K562 (cell line): ENCODE measurements around the gene MTCL3.

Experiments
- ATAC-seq: fragments of 200-7000 bp; cut with Tn5 transposase; 3 replicates; pipeline ENCODE4 v1.9.1; 2020; ENCODE audit warnings: moderate library complexity
- BruUV-seq: library from RNA; stranded (reverse); fragments of 400-500 nt; replicated peaks from 2 replicates; lab custom pipeline; 2021; lab: Mats Ljungman, UMichigan
- CTCF ChIA-PET: fragments of 300-600 bp; formaldehyde crosslinking; extraction: SDS; loops from one replicate; lab custom pipeline; 2021; ENCODE audit warnings: low intra/inter-chr PET ratio; lab: Yijun Ruan, JAX
- POLR2A ChIA-PET: fragments of 300-600, 350-650 bp; sonication (Branson Sonifier 250); formaldehyde crosslinking; extraction: SDS; loops from one replicate; lab custom pipeline; 2021; ENCODE audit warnings: antibody characterized with exemption, inconsistent platforms; lab: Yijun Ruan, JAX
- DNase-seq, 4 experiments: peaks; one replicate each; pipeline versions ENCODE4 v3.0.0 to v3.0.0-alpha.2; 2011 to 2018; ENCODE audit warnings: low spot score in 3 of 4, mixed read lengths in 3 of 4; ENCODE audit errors: extremely low read depth in 1 of 4
- FAIRE-seq: peaks from 2 replicates; lab custom pipeline; 2011; peaks lifted over from hg19 to GRCh38; lab: Jason Lieb, UNC
- H2AFZ ChIP-seq: 2 replicates; pipeline ENCODE4 v1.6.0; 2011; ENCODE audit warnings: low read depth, low read length, control low read depth, inconsistent platforms
- H3K27ac ChIP-seq: fragments of 200-600 bp; 3 replicates; pipeline ENCODE4 v1.8.0; 2011; ENCODE audit warnings: low read depth, mild to moderate bottlenecking, control low read depth, inconsistent platforms, low read length, moderate library complexity, mixed read lengths; ENCODE audit errors: extremely low read depth
- H3K27me3 ChIP-seq, 2 experiments: fragments of 300-600 bp in 1 of 2; 2 replicates in 1 of 2; 3 replicates in 1 of 2; pipeline versions ENCODE4 v1.6.0 to v1.8.0; 2011; ENCODE audit warnings: inconsistent platforms in 2 of 2, low read length in 2 of 2, mild to moderate bottlenecking in 1 of 2, mixed read lengths in 1 of 2, moderate library complexity in 1 of 2; ENCODE audit not compliant: control insufficient read depth in 2 of 2, insufficient read depth in 2 of 2
- H3K36me3 ChIP-seq: fragments of 300-600 bp; 3 replicates; pipeline ENCODE4 v1.8.0; 2011; ENCODE audit warnings: mild to moderate bottlenecking, low read length, inconsistent platforms; ENCODE audit not compliant: control insufficient read depth, insufficient read depth
- H3K4me1 ChIP-seq, 2 experiments: fragments of 200-600 bp in 1 of 2; replicated peaks in 1 of 2; 2 replicates in 1 of 2; 3 replicates in 1 of 2; pipeline versions ENCODE4 v1.5.1 to v1.8.0; 2011; ENCODE audit warnings: inconsistent platforms in 2 of 2, low read length in 2 of 2, mild to moderate bottlenecking in 1 of 2, mixed read lengths in 1 of 2, moderate library complexity in 1 of 2; ENCODE audit not compliant: control insufficient read depth in 2 of 2, insufficient read depth in 2 of 2
- H3K4me2 ChIP-seq: 2 replicates; pipeline ENCODE4 v1.6.1; 2011; ENCODE audit warnings: low read length, control low read depth, inconsistent platforms, mixed read lengths; ENCODE audit not compliant: insufficient read depth
- H3K4me3 ChIP-seq: fragments of 200-600 bp; sonication (generic), shearing (Covaris generic); 2 replicates; pipeline ENCODE4 v1.5.1; 2016; ENCODE audit warnings: control low read depth, inconsistent platforms
- H3K79me2 ChIP-seq: fragments of 200-600 bp; 3 replicates; pipeline ENCODE4 v1.8.0; 2011; ENCODE audit warnings: low read length, inconsistent platforms; ENCODE audit not compliant: control insufficient read depth, insufficient read depth
- H3K9ac ChIP-seq, 2 experiments: 2 replicates each; pipeline versions ENCODE4 v1.6.0 to v1.6.1; 2011; ENCODE audit warnings: low read depth in 2 of 2, low read length in 2 of 2, control low read depth in 1 of 2, inconsistent platforms in 1 of 2, mild to moderate bottlenecking in 1 of 2, mixed read lengths in 1 of 2; ENCODE audit not compliant: insufficient read depth in 1 of 2
- H3K9me1 ChIP-seq: one replicate; pipeline ENCODE4 v1.6.0; 2011; ENCODE audit warnings: inconsistent platforms, mild to moderate bottlenecking, low read length, moderate library complexity; ENCODE audit not compliant: control insufficient read depth, insufficient read depth
- H3K9me3 ChIP-seq: replicated peaks from 2 replicates; pipeline ENCODE4 v1.5.1; 2011; ENCODE audit warnings: low read depth, low read length, inconsistent platforms; ENCODE audit not compliant: control insufficient read depth, insufficient read depth
- H4K20me1 ChIP-seq: replicated peaks from 2 replicates; pipeline ENCODE4 v1.6.1; 2011; ENCODE audit warnings: low read length, inconsistent platforms, mixed read lengths; ENCODE audit not compliant: control insufficient read depth, insufficient read depth
- CEBPB ChIP-seq: fragments of 450-650 bp; IDR thresholded peaks from 2 replicates; pipeline ENCODE4 v1.6.1; 2016; ENCODE audit warnings: missing genetic modification characterization, missing compliant biosample characterization
- ETS1 ChIP-seq: conservative IDR thresholded peaks from 2 replicates; pipeline ENCODE4 v1.6.1; 2011; ENCODE audit warnings: low read depth, mild to moderate bottlenecking, low read length; ENCODE audit not compliant: control insufficient read depth
- HDAC8 ChIP-seq: fragments of 450-650 bp; IDR thresholded peaks from 2 replicates; pipeline ENCODE4 v1.6.1; 2016; ENCODE audit warnings: mild to moderate bottlenecking, missing genetic modification characterization, moderate library complexity, missing compliant biosample characterization
- KAT8 ChIP-seq: fragments of 450-650 bp; IDR thresholded peaks from 2 replicates; pipeline ENCODE4 v1.6.1; 2016; ENCODE audit warnings: low read depth, mild to moderate bottlenecking
- NFIC ChIP-seq: fragments of 450-650 bp; IDR thresholded peaks from 2 replicates; pipeline ENCODE4 v1.6.1; 2017; ENCODE audit warnings: mild to moderate bottlenecking, inconsistent platforms
- PHF8 ChIP-seq: fragments of 200-600 bp; sonication (generic); IDR thresholded peaks from 2 replicates; pipeline ENCODE4 v1.6.1; 2012; ENCODE audit warnings: mixed run types, mild to moderate bottlenecking, inconsistent platforms, low read length, moderate library complexity, borderline replicate concordance
- RBFOX2 ChIP-seq: fragments of 200-400 bp; formaldehyde crosslinking; IDR thresholded peaks from 2 replicates; pipeline ENCODE4 v1.6.1; 2017; ENCODE audit warnings: low read depth, mild to moderate bottlenecking, low read length, moderate library complexity
- SETDB1 ChIP-seq: IDR thresholded peaks from one replicate; pipeline ENCODE4 v1.6.1; 2012; ENCODE audit warnings: low read length, control low read depth, inconsistent platforms
- SMARCA4 ChIP-seq: fragments of 450-650 bp; IDR thresholded peaks from 2 replicates; pipeline ENCODE4 v1.6.1; 2016
- SMARCC2 ChIP-seq: fragments of 450-650 bp; IDR thresholded peaks from 2 replicates; pipeline ENCODE4 v1.6.1; 2017; ENCODE audit warnings: antibody characterized with exemption, moderate library complexity, mild to moderate bottlenecking, low read depth
- SP2 ChIP-seq: IDR thresholded peaks from 2 replicates; pipeline ENCODE4 v1.6.1; 2011; ENCODE audit warnings: mild to moderate bottlenecking, low read depth, low read length, moderate library complexity; ENCODE audit not compliant: poor library complexity, severe bottlenecking; ENCODE audit errors: extremely low read depth
- ZBTB8A ChIP-seq: fragments of 450-650 bp; IDR thresholded peaks from 2 replicates; pipeline ENCODE4 v1.6.1; 2018; ENCODE audit warnings: mild to moderate bottlenecking, moderate library complexity; ENCODE audit not compliant: partially characterized antibody
- ZNF274 ChIP-seq: IDR thresholded peaks from 2 replicates; pipeline ENCODE4 v1.6.1; 2011; ENCODE audit warnings: low read depth, mild to moderate bottlenecking, low read length, moderate library complexity, borderline replicate concordance
- ZNF3 ChIP-seq: fragments of 250-450 bp; sonication (Bioruptor Pico); IDR thresholded peaks from 2 replicates; pipeline ENCODE4 v1.5.0; 2021; ENCODE audit warnings: mild to moderate bottlenecking, moderate library complexity
- ZNF589 ChIP-seq: fragments of 200-800 bp; sonication (Bioruptor generic); IDR thresholded peaks from 2 replicates; pipeline ENCODE4 v1.6.1; 2016; ENCODE audit warnings: low read depth, missing genetic modification characterization, missing compliant biosample characterization
- ZNF695 ChIP-seq: fragments of 450-650 bp; formaldehyde crosslinking; IDR thresholded peaks from 2 replicates; pipeline ENCODE4 v1.4.0; 2020; ENCODE audit warnings: mild to moderate bottlenecking, moderate library complexity
- WGBS: fragments of 100-300 bp; shearing (Covaris generic); methylation state at CpG from one replicate; pipeline ENCODE4 v1.1.6; 2016; ENCODE audit warnings: low coverage, mixed read lengths; ENCODE audit not compliant: insufficient coverage; ENCODE audit errors: missing lambda C conversion rate; 5-methylcytosine and 5-hydroxymethylcytosine counted together
- in situ Hi-C: fragments of 300-500 bp; cut with MboI; formaldehyde crosslinking; loops from 4 replicates; pipeline ENCODE4 v1.15.0; 2018; ENCODE audit warnings: inconsistent platforms, mixed read lengths
- intact Hi-C: fragments of 100-400 bp; cut with micrococcal nuclease; formaldehyde crosslinking; loops from 2 replicates; pipeline ENCODE4 v1.14.2; 2022

The MTCL3 gene

GRCh38 chr6:127484212-127484863 lies 34.8 kb downstream of the MTCL3 start:
- Histone ChIP-seq H3K4me1 (no peaks in the 10 kb centered on the region), H3K4me3 (no peak overlapping the region), H3K9me1 (no peaks in the 10 kb centered on the region), H3K9ac (no peak overlapping the region), H3K9me3 (no peaks in the 10 kb centered on the region), H3K27me3 (no peaks in the 10 kb centered on the region), H4K20me1 (no peaks in the 10 kb centered on the region), H3K36me3 (no peaks in the 10 kb centered on the region), H2AFZ (no peak overlapping the region), H3K4me2 (no peak overlapping the region), H3K79me2 (no peaks in the 10 kb centered on the region), H3K27ac (no peak overlapping the region)
- FAIRE-seq (no peak), ATAC-seq (no peak), DNase-seq (no peak)
- CTCF ChIA-PET = no interaction called here
- POLR2A ChIA-PET = no interaction called here
- BruUV-seq = no TSS peak
- WGBS = 1% methylated on average over 3 of the region's 3 CpGs
- intact Hi-C loops = no loop called here
- in situ Hi-C loops = no loop called here
- TF ChIP-seq ZBTB8A (no peak), CEBPB (no peak), KAT8 (no peak), HDAC8 (tag) (no peak), SP2 (no peak)

GRCh38 chr6:127483399-127484055 lies 35.6 kb downstream of the MTCL3 start:
- ChIA-PET POLR2A (no interaction called here), CTCF (no interaction called here)
- H2AFZ ChIP-seq = no peak overlapping the region
- no peaks in the 10 kb centered on the region for H3K79me2 ChIP-seq
- H3K27me3 ChIP-seq = no peaks in the 10 kb centered on the region
- DNase-seq (no peak), ATAC-seq (no peak), FAIRE-seq (no peak)
- in situ Hi-C loops (no loop called here), intact Hi-C loops (no loop called here)
- H3K36me3 ChIP-seq = no peaks in the 10 kb centered on the region
- no peaks in the 10 kb centered on the region for H4K20me1 ChIP-seq
- BruUV-seq = no TSS peak
- H3K9me3 ChIP-seq = no peaks in the 10 kb centered on the region
- H3K27ac ChIP-seq = no peak overlapping the region
- no peak overlapping the region for H3K4me2 ChIP-seq
- H3K4me1 ChIP-seq = no peaks in the 10 kb centered on the region
- 0% methylated on average over 5 of the region's 5 CpGs for WGBS
- no peak overlapping the region for H3K4me3 ChIP-seq
- H3K9me1 ChIP-seq = no peaks in the 10 kb centered on the region
- no peak overlapping the region for H3K9ac ChIP-seq
- TF ChIP-seq SETDB1 = no peak
- TF ChIP-seq ETS1 = no peak
- TF ChIP-seq RBFOX2 = no peak
- TF ChIP-seq ZNF589 (CRISPR knock-in tag) = no peak
- no peak for TF ChIP-seq SMARCC2
- TF ChIP-seq PHF8 = no peak
- no peak for TF ChIP-seq SMARCA4
- no peak for TF ChIP-seq ZNF274
- TF ChIP-seq ZNF695 (CRISPR knock-in tag) = no peak
- TF ChIP-seq ZNF3 = no peak
- TF ChIP-seq NFIC = no peak
